ENCODE results near the gene ADARB2.

The ADARB2 gene

GRCh38 chr10:1515780-1516491, 221.4 kb downstream of the ADARB2 start:
- no peak for DNase-seq

DNA sequence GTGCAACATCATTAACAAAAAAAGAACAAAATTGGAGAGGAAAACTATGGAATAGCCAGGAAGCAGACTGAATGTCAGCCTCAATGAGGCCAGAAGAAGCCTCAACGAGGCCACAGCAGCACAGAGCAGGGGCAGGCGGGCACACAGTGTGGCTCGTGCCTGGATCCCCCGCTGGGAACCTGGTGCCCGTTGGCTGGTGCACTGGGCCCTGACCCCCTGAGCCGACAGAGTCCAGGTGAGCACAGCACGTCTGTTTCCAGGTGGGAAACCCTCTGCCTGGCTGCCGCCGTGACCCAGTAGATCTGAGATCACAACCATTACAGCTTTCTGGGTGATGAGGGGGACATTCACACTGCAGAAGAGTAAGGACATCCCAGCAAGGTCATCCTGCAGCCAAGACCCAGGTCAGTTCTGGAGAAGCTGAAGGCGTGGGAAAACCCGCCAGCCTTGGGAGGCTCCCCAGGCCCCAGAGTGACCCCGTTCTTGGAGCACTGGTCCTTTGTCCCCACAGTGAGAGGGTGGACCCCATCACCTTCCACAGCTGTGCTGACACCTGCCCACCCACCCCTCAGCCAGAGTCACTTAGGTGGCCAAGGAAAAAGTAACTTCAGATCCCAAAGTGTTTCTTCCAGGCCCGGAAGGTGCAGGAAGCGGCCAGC, 222.1 kb downstream of the ADARB2 start:
- DNase-seq, result no peak

DNA sequence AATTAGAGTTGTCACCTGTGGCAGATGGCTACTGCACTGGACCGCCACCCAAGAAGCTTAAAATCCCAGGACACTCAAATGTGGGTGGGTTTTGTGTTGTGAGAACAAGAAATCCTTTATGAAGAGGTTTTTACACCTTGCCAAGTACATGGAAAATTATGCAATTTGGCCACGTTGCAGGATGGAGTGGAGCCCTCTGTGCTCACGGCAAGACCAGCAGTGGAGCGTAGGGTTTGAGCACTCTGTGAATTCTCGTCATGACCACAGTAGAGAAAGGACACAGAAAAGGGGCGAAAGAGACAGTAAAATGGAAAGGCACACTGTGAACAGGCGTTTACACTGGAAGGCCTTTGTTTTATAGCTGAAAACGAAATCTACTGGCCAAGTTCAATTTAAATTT, 222.6 kb downstream of the ADARB2 start:
- no peak for DNase-seq

- no peak for DNase-seq
Measured at GRCh38 chr10:1513221-1513620, 224.1 kb downstream of the ADARB2 start.

GRCh38 chr10:1509011-1509530, 228.3 kb downstream of the ADARB2 start:
- DNase-seq, result no peak

- DNase-seq, result no peak
Measured at GRCh38 chr10:1508096-1508495, 229.2 kb downstream of the ADARB2 start.

DNA sequence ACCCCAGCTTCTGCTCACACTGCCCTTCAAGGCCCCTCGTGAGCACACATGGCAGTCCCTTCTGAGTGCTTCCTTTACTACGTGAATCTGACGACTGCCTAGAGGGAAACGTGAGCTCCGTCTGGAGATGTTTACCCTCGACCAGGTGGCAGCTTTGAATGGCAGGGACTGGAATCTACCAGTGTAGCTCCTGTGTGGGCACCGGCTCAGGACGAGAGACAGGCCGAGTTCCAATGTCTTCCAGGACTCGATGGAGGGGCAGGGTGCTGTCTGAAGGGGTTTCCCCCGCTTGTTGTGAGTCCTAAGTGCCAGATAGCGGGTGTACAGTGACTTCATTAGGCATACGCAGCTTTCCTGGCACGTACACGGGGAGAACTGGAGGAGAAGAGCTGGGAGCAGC, 229.9 kb downstream of the ADARB2 start:
- DNase-seq, result no peak

DNA sequence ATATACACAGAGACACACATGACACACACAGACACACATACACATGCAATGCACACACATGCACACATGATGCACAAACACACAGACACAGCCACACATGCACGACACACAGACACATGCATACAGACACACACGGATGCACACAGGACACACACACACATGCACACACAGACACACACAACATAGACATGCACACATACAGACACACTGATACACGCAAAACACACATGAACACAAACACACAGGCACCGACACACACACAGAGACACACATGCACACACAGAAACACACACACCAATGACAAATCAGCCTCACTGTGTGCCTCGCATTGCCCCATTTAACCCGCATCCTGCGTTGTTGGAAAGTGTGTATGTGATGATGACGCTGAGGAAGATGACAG, 232.4 kb downstream of the ADARB2 start:
- no peak for DNase-seq

DNA sequence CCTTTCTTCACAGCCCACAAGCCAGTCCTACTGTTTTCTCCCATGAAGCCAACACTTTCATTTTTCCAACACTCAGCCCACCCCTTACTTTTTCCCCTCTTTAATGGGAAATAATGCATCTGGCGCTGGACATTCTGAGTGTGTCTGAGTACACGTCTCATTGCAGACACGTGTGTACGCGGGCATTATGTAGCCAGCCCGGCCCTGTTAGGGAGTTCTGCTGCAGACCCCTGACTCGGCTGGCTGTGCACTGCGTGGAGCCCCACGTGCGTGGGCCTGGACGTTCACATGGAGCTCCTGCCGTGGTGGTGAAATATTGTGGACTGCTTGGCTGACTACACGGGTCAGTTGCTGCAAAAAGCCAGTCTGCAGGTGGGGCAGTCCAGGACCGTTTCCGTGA, 233.0 kb downstream of the ADARB2 start:
- no peak for DNase-seq

DNA sequence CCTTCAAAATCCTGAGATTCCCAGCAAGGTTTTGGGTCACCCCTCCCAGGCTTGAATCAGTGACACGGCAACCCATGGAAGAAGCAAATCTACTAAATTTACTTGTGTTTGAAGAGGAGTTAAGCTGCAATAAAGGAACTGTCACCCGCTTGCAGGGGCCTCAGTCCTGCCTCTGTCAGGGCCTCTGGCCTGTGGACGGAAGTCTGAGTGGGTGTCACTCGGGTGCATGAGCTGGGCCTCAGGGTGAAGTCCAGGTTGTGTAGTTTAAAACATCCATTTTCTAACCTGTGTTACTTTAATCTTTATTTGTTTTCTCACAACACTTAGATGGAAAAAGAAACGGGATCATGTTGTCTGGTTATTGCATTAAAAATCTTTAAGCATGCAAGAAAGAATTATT, 234.9 kb downstream of the ADARB2 start:
- no peak for DNase-seq

DNA sequence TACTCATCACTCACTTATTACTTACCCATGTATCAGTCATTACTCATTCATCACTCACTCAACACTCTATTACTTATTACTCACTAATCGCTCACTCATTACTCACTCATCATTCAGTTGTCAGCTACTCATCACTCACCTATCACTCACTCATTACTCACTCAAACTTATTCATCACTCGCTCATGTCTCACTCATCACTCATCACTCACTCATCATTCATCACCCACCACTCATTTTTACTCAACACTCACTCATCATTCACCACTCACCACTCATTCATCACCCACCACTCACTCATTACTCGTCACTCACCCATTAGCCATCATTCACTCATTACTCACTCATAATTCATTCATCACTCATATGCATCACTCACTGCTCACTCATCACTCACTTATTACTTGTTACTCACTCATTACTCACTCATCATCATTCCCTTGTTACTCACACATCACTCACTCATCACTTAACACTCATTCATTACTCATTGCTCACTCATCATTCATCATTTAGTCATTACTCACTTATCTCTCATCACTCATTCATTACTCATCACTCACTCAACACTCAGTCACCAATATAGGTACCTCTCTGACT, 237.9 kb downstream of the ADARB2 start:
- no peak for DNase-seq

DNA sequence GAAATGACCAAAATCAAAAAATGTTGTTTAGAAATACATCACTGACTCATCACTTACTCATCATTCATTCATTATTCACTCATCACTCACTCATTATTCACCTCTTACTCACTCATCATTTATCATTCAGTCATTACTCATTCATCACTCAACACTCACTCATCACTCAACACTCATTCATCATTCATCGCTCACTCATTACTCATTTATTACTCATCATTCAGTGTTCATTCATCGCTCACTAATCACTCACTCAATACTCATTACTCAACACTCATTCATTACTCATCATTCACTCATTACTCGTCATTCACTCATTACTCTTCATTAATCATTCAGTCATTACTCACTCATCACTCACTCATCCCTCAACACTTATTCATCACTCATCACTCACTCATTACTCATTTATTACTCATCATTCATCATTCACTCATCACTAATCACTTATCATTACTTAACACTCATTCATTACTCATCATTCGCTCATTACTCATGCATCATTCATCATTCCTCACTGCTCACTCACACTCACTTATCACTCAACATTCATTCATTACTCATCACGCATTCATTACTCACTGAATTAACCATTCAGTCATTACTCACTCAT, 238.5 kb downstream of the ADARB2 start:
- no peak for DNase-seq

DNA sequence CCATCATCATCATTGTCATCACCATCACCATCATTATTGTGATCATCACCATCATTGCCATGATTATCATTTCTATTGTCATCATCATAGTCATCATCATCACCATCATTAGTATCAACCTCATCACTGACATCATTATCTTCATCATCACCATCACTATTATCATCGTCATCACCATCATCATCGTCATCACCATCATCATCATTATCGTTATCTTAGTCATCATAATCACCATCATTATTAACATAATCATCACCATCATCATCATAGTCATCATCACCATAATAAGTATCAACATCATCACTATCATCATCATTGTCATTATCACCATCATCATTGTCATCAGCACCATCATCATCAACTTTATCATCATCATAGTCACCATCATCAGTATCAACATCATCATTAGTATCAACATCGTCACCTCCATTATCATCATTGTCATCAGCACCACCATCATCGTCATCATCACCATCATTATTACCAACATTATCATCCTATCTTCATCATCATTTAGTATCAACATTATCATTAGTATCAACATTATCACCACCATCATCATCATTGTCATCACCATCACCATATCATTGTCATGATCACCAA, 241.3 kb downstream of the ADARB2 start:
- DNase-seq, result no peak

- no peak for DNase-seq
Measured at GRCh38 chr10:1492641-1493040, 244.7 kb downstream of the ADARB2 start.

GRCh38 chr10:1491901-1492300, 245.4 kb downstream of the ADARB2 start:
- no peak for DNase-seq

GRCh38 chr10:1489801-1490200, 247.5 kb downstream of the ADARB2 start:
- DNase-seq, result no peak

GRCh38 chr10:1488970-1489548, 248.3 kb downstream of the ADARB2 start:
- DNase-seq, result no peak

DNA sequence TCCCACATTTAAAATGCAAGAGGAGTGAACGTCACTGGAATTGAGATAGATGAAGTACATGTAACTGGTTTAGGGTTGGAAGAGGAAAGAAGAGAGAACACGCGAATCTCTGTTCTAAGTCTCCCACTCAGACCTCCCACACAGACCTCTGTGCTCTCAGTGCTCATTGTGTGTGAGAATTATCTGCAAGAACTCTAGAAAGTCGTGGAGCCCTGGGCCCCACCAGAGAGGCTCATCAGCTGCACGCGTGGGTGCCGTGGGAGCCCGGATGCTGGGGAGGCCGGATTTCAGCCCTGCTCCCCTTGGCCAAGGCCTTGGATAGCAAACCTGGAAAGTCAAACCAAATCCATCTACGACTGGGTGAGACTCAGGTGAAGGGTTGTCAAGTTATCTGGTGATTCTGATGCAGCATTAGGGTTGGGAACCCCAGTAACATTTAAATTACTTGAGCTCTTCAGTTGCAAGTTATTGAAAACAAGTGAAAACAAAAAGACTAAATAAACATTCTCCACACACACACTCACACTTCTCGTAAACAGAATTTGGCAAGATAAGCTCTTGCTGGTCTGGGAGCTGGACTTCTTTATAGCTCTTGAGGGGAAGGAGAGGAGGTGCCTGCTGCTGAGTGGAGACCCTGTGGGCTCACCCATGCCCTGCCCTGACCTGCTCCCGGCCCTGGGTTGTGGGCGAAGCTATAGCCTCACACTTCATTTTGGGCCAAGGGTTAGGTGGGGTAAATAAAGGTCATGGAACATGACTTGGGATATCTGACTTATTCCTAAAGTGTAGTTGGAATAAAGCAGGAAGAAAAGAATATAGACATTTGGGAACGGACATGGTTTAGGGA, 250.3 kb downstream of the ADARB2 start:
- no peak for DNase-seq

- DNase-seq, result no peak
Measured at GRCh38 chr10:1485357-1485756, 252.0 kb downstream of the ADARB2 start.

- no peak for DNase-seq
Measured at GRCh38 chr10:1483826-1484225, 253.5 kb downstream of the ADARB2 start.

DNA sequence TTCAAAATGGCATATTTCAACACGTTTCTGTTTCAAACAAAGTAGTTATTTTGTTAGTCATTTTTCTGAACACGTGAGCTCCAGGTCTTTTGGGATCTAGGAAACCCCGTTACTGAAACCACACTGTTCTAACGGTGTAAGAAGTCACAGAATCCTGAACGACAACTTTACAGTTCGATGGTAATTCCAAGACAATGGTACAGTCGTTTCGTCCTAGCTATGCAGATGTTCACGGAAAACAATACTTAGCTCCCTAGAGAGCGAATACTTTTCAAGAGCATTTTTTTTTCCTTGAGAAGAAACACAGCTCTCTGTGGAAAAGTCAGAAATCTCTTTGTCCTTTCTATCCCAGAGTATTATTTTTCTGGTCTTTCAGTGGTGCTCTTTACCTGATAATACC, 254.1 kb downstream of the ADARB2 start:
- DNase-seq, result no peak

DNA sequence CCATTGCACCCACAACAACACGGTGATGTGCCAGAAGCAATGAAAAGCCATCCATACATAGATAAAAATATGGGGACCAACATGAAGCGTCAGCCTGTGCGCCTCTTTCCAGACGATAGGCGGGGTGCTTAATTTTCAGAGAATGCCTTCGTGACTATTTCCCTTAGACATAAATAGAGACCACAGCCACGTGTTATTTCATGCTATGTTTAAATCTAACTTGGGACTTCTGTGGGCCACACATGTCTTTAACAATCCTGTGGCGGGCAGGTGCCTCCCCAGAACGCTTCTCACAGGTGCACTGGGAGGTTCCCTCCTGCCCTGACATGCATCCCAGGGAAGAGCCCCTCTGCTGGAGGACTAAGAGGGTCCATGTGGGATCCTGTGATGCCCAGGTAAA, 259.7 kb downstream of the ADARB2 start:
- no peak for DNase-seq

All from suppressor macrophage treated with lipopolysaccharide for 4 hours (primary cell).